ENCODE results near the gene ZIM2. TPM values are rescaled to one million over a fixed set of nuclear protein-coding genes. Genes with fewer than 3 reads are reported as not detected.

The ZIM2 gene
- total and polyA plus RNA-seq, 2 experiments from 2014 or later = not detected

DNA sequence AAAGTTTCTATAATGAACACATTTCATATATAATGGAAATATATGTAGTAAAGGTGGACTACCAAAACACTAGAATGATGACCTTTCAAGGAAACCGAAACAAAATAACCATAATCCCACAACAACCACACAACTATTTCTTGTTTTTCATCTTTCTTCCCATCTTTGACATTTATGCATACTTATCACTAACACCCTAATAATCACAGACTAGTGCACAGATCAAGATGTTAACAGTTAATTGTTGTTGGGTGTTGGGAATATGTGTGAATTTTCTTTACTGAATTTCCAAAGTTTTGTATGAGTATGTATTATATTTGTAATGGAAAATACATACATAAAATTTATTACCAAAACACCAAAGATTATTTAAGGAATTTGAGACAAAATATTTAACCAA, 30.3 kb downstream of the ZIM2 start:
- H3K27me3 Mint-ChIP-seq (ENCODE audit: insufficient read depth, low read depth, poor library complexity) = peaks cover 2% of the 10 kb centered on the region
- Histone ChIP-seq H3K9me2 (ENCODE audit: insufficient read depth) (no peaks in the 10 kb centered on the region), H3K36me3 (ENCODE audit: insufficient read depth) (peaks cover 5% of the 10 kb centered on the region; the same call in 1 of the 2 replicates), H3K4me2 (no peak overlapping the region), H3K27me3 (ENCODE audit: insufficient read depth) (no peaks in the 10 kb centered on the region), H2AFZ (no peak overlapping the region), H3K4me1 (ENCODE audit: insufficient read depth) (no peaks in the 10 kb centered on the region), H4K20me1 (replicated peaks; ENCODE audit: insufficient read depth) (no peaks in the 10 kb centered on the region), H3K79me2 (replicated peaks; ENCODE audit: insufficient read depth) (no peaks in the 10 kb centered on the region), H3K4me3 (no peak overlapping the region), H3K27ac (ENCODE audit: low read depth) (no peak overlapping the region), H3F3A (replicated peaks; ENCODE audit: low read depth) (no peaks in the 10 kb centered on the region)
- peaks cover 98% of the 10 kb centered on the region for H3K9me3 Mint-ChIP-seq
- H3K4me1 Mint-ChIP-seq = no peaks in the 10 kb centered on the region
- no peak overlapping the region for H3K4me3 Mint-ChIP-seq
- DNase-seq (ENCODE audit: low spot score) (no peak), ATAC-seq (no peak)
- TF ChIP-seq EZH2phosphoT487 (IDR thresholded peaks at IDR 0.05; ENCODE audit: unreplicated experiment) (no peak), POLR2AphosphoS5 (IDR thresholded peaks at IDR 0.05; ENCODE audit: low read depth) (no peak), EZH2 (IDR thresholded peaks at IDR 0.05; ENCODE audit: low read depth, unreplicated experiment) (no peak), ZNF114 (CRISPR knock-in tag; IDR thresholded peaks at IDR 0.05) (no peak), ZNF331 (CRISPR knock-in tag; IDR thresholded peaks at IDR 0.05; ENCODE audit: low read depth) (no peak), JUNB (IDR thresholded peaks at IDR 0.05; ENCODE audit: unreplicated experiment) (no peak), NANOG (IDR thresholded peaks at IDR 0.05; ENCODE audit: borderline replicate concordance) (no peak), ETS1 (IDR thresholded peaks at IDR 0.05) (no peak), CREB1 (CRISPR knock-in tag; IDR thresholded peaks at IDR 0.05; ENCODE audit: low read depth) (no peak), STAT1 (IDR thresholded peaks at IDR 0.05; ENCODE audit: unreplicated experiment) (no peak)
- TF ChIP-seq, protein P1, sequence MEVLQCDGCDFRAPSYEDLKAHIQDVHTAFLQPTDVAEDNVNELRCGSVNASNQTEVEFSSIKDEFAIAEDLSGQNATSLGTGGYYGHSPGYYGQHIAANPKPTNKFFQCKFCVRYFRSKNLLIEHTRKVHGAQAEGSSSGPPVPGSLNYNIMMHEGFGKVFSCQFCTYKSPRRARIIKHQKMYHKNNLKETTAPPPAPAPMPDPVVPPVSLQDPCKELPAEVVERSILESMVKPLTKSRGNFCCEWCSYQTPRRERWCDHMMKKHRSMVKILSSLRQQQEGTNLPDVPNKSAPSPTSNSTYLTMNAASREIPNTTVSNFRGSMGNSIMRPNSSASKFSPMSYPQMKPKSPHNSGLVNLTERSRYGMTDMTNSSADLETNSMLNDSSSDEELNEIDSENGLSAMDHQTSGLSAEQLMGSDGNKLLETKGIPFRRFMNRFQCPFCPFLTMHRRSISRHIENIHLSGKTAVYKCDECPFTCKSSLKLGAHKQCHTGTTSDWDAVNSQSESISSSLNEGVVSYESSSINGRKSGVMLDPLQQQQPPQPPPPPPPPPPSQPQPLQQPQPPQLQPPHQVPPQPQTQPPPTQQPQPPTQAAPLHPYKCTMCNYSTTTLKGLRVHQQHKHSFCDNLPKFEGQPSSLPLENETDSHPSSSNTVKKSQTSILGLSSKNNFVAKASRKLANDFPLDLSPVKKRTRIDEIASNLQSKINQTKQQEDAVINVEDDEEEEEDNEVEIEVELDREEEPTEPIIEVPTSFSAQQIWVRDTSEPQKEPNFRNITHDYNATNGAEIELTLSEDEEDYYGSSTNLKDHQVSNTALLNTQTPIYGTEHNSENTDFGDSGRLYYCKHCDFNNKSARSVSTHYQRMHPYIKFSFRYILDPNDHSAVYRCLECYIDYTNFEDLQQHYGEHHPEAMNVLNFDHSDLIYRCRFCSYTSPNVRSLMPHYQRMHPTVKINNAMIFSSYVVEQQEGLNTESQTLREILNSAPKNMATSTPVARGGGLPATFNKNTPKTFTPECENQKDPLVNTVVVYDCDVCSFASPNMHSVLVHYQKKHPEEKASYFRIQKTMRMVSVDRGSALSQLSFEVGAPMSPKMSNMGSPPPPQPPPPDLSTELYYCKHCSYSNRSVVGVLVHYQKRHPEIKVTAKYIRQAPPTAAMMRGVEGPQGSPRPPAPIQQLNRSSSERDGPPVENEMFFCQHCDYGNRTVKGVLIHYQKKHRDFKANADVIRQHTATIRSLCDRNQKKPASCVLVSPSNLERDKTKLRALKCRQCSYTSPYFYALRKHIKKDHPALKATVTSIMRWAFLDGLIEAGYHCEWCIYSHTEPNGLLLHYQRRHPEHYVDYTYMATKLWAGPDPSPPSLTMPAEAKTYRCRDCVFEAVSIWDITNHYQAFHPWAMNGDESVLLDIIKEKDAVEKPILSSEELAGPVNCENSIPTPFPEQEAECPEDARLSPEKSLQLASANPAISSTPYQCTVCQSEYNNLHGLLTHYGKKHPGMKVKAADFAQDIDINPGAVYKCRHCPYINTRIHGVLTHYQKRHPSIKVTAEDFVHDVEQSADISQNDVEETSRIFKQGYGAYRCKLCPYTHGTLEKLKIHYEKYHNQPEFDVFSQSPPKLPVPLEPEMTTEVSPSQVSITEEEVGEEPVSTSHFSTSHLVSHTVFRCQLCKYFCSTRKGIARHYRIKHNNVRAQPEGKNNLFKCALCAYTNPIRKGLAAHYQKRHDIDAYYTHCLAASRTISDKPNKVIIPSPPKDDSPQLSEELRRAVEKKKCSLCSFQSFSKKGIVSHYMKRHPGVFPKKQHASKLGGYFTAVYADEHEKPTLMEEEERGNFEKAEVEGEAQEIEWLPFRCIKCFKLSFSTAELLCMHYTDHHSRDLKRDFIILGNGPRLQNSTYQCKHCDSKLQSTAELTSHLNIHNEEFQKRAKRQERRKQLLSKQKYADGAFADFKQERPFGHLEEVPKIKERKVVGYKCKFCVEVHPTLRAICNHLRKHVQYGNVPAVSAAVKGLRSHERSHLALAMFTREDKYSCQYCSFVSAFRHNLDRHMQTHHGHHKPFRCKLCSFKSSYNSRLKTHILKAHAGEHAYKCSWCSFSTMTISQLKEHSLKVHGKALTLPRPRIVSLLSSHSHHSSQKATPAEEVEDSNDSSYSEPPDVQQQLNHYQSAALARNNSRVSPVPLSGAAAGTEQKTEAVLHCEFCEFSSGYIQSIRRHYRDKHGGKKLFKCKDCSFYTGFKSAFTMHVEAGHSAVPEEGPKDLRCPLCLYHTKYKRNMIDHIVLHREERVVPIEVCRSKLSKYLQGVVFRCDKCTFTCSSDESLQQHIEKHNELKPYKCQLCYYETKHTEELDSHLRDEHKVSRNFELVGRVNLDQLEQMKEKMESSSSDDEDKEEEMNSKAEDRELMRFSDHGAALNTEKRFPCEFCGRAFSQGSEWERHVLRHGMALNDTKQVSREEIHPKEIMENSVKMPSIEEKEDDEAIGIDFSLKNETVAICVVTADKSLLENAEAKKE (CRISPR knock-in tag; IDR thresholded peaks at IDR 0.05) = no peak
- TF ChIP-seq, protein P2, sequence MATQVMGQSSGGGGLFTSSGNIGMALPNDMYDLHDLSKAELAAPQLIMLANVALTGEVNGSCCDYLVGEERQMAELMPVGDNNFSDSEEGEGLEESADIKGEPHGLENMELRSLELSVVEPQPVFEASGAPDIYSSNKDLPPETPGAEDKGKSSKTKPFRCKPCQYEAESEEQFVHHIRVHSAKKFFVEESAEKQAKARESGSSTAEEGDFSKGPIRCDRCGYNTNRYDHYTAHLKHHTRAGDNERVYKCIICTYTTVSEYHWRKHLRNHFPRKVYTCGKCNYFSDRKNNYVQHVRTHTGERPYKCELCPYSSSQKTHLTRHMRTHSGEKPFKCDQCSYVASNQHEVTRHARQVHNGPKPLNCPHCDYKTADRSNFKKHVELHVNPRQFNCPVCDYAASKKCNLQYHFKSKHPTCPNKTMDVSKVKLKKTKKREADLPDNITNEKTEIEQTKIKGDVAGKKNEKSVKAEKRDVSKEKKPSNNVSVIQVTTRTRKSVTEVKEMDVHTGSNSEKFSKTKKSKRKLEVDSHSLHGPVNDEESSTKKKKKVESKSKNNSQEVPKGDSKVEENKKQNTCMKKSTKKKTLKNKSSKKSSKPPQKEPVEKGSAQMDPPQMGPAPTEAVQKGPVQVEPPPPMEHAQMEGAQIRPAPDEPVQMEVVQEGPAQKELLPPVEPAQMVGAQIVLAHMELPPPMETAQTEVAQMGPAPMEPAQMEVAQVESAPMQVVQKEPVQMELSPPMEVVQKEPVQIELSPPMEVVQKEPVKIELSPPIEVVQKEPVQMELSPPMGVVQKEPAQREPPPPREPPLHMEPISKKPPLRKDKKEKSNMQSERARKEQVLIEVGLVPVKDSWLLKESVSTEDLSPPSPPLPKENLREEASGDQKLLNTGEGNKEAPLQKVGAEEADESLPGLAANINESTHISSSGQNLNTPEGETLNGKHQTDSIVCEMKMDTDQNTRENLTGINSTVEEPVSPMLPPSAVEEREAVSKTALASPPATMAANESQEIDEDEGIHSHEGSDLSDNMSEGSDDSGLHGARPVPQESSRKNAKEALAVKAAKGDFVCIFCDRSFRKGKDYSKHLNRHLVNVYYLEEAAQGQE (IDR thresholded peaks at IDR 0.05; ENCODE audit: unreplicated experiment) = no peak
- TF ChIP-seq, protein P3, sequence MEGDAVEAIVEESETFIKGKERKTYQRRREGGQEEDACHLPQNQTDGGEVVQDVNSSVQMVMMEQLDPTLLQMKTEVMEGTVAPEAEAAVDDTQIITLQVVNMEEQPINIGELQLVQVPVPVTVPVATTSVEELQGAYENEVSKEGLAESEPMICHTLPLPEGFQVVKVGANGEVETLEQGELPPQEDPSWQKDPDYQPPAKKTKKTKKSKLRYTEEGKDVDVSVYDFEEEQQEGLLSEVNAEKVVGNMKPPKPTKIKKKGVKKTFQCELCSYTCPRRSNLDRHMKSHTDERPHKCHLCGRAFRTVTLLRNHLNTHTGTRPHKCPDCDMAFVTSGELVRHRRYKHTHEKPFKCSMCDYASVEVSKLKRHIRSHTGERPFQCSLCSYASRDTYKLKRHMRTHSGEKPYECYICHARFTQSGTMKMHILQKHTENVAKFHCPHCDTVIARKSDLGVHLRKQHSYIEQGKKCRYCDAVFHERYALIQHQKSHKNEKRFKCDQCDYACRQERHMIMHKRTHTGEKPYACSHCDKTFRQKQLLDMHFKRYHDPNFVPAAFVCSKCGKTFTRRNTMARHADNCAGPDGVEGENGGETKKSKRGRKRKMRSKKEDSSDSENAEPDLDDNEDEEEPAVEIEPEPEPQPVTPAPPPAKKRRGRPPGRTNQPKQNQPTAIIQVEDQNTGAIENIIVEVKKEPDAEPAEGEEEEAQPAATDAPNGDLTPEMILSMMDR (conservative IDR thresholded peaks at IDR 0.05; ENCODE audit: low read depth in 2 of 2) = no peak
- H3K36me3 Mint-ChIP-seq (ENCODE audit: low read depth) = peaks cover 47% of the 10 kb centered on the region
- no peak overlapping the region for H3K27ac Mint-ChIP-seq
